ENCODE data around the gene CLECL1.
"Not testable (repeated sequence)": the region's sequence is repeated elsewhere in the genome, so short reads cannot be mapped to it uniquely, and the experiment has no call there.

CLECL1 gene

DNA sequence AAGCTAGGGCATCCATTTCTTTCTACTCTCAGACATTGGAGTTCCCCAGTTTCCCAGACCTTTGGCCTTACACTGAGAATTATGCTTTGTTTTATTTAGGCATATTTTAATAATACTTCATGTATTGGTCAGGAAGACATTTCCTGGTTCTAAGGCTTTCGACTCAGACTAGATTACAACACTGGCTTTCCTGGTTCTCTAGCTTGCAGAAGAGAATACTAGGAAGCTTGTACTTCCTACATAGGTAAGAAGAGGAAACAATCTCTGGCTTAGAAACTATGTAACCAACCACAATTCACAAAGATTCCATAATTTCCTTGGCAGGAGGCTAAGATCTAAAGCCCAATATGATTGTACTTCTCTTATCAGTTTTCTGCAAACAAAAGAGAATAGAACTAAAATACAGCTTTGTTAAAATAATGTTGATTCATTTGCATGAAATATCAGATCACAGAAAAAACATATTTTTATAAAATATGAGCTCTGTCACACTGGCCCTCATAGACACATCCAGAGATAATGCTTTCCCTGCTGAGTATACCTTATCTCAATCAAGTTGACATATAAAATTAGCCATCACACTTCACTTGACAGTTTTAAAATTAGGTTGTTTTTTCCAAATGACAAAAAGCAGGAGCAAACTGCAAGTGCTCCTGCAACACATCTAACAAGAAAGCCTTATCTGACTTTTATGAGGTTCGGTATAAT is 32.8 kb downstream of the CLECL1 start:
- DNase-seq (ENCODE audit: low read depth), result no peak
- H3K4me3 ChIP-seq (ENCODE audit: low read length), result no peak overlapping the region
- TF ChIP-seq, protein P1, sequence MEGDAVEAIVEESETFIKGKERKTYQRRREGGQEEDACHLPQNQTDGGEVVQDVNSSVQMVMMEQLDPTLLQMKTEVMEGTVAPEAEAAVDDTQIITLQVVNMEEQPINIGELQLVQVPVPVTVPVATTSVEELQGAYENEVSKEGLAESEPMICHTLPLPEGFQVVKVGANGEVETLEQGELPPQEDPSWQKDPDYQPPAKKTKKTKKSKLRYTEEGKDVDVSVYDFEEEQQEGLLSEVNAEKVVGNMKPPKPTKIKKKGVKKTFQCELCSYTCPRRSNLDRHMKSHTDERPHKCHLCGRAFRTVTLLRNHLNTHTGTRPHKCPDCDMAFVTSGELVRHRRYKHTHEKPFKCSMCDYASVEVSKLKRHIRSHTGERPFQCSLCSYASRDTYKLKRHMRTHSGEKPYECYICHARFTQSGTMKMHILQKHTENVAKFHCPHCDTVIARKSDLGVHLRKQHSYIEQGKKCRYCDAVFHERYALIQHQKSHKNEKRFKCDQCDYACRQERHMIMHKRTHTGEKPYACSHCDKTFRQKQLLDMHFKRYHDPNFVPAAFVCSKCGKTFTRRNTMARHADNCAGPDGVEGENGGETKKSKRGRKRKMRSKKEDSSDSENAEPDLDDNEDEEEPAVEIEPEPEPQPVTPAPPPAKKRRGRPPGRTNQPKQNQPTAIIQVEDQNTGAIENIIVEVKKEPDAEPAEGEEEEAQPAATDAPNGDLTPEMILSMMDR (conservative IDR thresholded peaks at IDR 0.05; ENCODE audit: low read depth, low read length), result no peak

DNA sequence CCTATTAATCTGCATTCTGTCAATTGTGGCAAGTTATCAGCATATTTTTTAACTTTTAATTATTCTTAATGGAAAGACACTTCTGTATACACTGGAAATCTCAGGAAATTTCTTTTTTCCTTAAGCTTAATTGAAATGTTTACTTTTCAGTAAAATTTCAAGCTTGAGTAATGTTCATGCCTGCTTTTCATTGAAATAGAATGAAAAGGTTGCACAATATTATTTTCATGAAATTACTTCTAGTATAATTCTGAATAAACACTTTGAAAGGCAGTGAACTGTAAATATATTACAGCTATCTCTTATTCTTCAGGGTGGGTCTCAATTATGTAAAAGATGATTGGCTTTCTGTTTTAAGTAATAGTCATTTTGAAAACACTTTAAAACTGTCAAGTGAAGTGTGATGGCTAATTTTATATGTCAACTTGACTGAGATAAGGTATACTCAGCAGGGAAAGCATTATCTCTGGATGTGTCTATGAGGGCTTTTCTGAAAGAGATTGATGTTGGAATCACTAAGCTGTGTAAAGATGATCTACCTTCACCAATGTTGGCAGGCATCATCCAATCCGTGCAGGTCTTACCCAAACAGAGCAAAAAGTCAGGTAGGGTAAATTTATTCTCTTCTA is 33.5 kb downstream of the CLECL1 start:
- DNase-seq (ENCODE audit: low read depth), result no peak
- TF ChIP-seq, protein P1 (conservative IDR thresholded peaks at IDR 0.05; ENCODE audit: low read depth, low read length), result no peak
- H3K4me3 ChIP-seq (ENCODE audit: low read length), result no peak overlapping the region

DNA sequence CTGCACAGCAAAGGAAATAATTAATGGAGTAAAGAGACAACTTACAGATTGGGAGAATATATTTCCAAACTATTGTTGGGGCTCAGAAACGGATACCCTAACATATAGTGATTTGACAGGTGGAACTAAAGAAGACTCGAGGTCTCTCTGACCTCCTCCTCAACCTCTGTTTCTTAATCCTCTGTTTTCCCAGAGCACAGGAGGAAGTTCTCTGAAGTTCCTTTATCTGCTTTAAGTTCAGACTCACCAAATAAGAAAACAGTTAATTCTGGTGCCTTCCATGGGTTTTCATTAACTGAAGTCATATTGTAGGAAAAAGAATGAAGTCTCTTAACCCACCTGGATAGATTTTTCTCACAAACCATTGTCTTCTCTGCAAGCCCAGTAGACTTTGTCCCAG is 34.2 kb downstream of the CLECL1 start:
- TF ChIP-seq, protein P1 (conservative IDR thresholded peaks at IDR 0.05; ENCODE audit: low read depth, low read length), result no peak
- no peak overlapping the region for H3K4me3 ChIP-seq (ENCODE audit: low read length)
- DNase-seq (ENCODE audit: low read depth), result no peak

DNA sequence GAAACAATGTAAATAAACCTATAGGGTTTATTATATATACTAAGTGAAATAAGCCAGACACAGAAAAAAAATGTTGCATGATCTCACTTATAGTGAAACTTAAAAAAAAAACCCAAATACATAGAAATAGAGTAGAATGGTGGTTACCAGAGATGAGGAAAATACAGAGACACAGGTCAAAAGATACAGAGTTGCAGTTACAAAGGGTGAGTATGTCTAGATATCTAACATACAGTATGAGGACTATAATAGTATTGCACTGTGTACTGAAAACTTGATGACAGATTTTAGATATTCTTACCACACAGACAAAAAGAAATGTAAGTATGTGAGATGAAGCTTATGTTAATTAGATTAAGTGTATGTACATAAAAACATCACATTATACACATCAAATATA is 35.3 kb downstream of the CLECL1 start:
- no peak overlapping the region for H3K4me3 ChIP-seq (ENCODE audit: low read length)
- no peak for DNase-seq (ENCODE audit: low read depth)
- TF ChIP-seq, protein P1 (conservative IDR thresholded peaks at IDR 0.05; ENCODE audit: low read depth, low read length), result no peak

DNA sequence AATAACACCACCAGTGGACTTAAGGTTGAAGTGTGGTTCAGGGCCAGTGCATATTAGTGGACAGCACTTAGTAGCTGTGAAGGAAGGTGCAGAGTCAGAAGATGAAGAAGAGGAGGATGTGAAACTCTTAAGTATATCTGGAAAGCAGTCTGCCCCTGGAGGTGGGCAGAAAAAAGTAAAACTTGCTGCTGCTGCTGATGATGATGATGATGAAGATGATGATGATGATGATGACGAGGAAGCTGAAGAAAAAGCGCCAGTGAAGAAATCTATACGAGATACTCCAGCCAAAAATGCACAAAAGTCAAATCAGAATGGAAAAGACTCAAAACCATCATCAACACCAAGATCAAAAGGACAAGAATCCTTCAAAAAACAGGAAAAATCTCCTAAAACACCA is 37.2 kb downstream of the CLECL1 start:
- DNase-seq (ENCODE audit: low read depth); H3K4me3 ChIP-seq (ENCODE audit: low read length): not testable (repeated sequence)

GRCh38 chr12:9695150-9695549 is 37.7 kb downstream of the CLECL1 start:
- H3K4me3 ChIP-seq (ENCODE audit: low read length); DNase-seq (ENCODE audit: low read depth): not testable (repeated sequence)

- H3K4me3 ChIP-seq (ENCODE audit: low read length), result no peak overlapping the region
- no peak for DNase-seq (ENCODE audit: low read depth)
- TF ChIP-seq, protein P1 (conservative IDR thresholded peaks at IDR 0.05; ENCODE audit: low read depth, low read length), result no peak
These were observed 38.7 kb downstream of the CLECL1 start for GRCh38 chr12:9694241-9694640.

- no peak for DNase-seq (ENCODE audit: low read depth)
- H3K4me3 ChIP-seq (ENCODE audit: low read length), result no peak overlapping the region
- TF ChIP-seq, protein P1 (conservative IDR thresholded peaks at IDR 0.05; ENCODE audit: low read depth, low read length), result no peak
These were observed 40.0 kb downstream of the CLECL1 start for GRCh38 chr12:9692909-9693308.

All from retinal pigment epithelial cell (primary cell).